Stimulated activated naive CD8-positive, alpha-beta T cell treated with anti-CD3 and anti-CD28 coated beads, Interleukin-15, Interleukin-2, amounts not matched to agents 100 U/mL and 50 U/mL, for 24 hours (primary cell): ENCODE results near the gene PDCD2L.
"Not testable (repeated sequence)": the region's sequence is repeated elsewhere in the genome, so short reads cannot be mapped to it uniquely, and the experiment has no call there.

Experiments used
- ATAC-seq: fragments of 150-1000 bp; cut with Tn5 transposase; one replicate; pipeline ENCODE4 v1.10.0; 2021
- DNase-seq: peaks from one replicate; pipeline ENCODE4 v3.0.0; 2021

Gene PDCD2L

DNA sequence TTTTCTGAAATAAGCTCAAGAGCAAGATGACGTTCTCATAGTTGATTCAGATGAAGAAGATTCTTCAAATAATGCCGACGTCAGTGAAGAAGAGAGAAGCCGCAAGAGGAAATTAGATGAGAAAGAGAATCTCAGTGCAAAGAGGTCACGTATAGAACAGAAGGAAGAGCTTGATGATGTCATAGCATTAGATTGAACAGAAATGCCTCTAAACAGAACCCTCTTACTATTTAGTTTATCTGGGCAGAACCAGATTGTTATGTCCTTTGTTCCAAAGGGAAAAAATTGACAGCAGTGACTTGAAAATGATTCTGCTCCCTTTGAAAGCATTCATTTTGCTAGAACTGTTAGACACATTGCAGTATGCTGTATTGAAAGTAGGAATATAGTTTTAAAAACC, 64.8 kb downstream of the PDCD2L start:
- DNase-seq, ATAC-seq: not testable (repeated sequence)

DNA sequence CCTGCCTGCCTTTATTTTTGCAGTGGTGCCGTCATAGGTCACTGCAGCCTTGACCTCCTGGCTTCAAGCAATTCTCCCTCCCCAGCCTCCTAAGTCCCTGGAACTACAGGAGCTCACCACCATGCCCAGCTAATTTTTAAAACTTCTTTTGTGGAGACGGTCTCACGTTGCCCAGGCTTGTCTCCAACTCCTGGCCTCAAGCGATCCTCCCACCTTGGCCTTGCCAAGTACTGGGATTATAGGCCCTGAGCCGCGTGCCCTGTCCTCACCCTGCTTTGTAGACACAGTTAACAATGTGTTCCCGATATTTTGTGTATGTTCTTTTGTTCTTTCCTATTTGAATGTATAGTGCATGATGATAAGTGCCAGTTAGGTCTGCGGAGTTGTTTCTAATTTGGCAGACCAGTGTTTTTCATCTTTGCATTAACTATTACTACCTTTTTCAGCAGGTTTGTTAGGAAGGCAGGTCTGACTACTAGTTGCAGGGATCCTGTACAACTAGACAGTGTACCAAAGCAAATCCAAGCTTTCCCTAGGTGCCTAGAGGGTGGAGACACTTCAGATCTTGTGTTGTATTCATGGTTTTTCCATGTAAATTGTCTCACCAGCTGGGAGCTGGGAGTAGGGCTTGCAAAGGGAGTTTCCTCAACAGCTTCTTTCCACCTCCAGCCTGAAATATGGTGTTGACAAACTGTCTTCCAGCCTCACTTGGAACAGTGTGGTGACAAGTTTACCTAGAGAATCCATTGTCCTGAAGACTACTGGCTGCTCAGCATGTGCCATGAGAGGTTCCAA, 67.9 kb downstream of the PDCD2L start:
- ATAC-seq: no peak
- DNase-seq: no peak

GRCh38 chr19:34474233-34474989, 70.2 kb downstream of the PDCD2L start:
- ATAC-seq: no peak
- no peak for DNase-seq

- DNase-seq (peak; percentile 11), ATAC-seq (peak; percentile 91)
These were observed 71.1 kb downstream of the PDCD2L start for GRCh38 chr19:34475026-34475974.
